HK-2 (cell line): Measurements from ENCODE around the gene RAB37.

Source experiments
- DNase-seq: peaks from one replicate; pipeline ENCODE4 v3.0.0-alpha.2; 2018; ENCODE audit not compliant: unreplicated experiment

The RAB37 gene

DNA sequence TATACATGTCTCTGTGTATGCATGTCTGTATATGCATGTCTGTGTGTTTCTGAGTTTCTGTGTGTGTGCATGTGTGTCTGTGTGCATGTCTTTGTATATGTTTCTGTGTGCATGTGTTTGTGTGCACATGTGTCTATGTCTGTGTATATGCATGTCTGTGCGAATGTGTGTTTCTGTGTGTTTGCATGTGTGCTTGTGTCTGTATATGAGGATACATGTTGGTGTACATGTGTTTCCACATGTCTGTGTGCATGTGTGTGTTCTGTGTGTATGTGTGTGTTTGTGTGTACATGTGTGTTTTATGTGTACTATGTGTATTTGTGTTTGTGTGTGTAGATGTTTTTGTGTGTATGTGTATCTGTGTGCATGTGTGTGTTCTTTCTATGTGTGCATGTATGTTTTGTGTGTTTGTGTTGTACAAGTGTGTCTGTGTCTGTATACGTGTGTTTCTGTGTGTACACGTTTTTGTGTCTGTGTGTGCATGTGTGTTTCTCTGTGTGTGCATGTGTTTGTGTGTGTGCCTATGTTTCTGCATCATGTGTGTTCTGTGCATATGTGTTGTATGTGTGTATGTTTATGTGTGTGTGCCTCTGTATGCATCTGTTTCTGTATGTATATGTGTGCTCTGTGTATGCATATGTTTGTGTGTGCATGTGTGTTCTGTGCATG, 8.9 kb upstream of the RAB37 start:
- DNase-seq: no peak

DNA sequence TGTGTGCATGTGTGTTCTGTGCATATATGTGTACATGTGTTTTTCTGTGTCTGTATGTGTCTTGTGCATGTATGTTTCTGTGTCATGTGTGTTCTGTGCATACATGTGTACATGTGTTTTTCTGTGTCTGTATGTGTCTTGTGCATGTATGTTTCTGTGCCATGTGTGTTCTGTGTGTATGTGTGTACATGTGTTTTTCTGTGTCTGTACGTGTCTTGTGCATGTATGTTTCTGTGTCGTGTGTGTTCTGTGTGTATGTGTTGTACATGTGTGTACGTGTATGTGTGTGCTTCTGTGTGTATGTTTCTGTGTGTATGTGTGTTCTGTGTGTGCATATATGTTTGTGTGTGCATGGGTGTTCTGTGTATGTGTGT, 8.4 kb upstream of the RAB37 start:
- no peak for DNase-seq

DNA sequence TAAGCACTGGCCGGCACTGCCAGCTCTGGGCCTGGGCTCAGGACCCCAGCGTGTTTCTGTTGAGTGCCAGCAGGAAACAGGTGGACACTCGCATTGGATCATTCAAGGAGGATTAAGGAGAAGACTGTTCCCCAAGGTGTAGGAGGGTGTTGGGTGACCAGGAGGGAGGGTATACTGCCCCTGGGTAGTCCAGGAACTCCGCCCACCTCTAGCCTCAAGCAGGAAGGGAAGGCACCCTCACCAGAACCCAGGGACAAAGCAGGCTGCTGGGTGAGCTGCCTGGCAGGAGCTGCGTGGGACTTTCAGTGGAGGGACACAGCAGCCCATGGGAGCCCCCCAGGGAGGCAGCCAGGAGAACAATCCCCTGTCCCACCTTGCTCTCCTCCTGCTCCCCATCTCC, 7.7 kb upstream of the RAB37 start:
- DNase-seq: no peak

DNA sequence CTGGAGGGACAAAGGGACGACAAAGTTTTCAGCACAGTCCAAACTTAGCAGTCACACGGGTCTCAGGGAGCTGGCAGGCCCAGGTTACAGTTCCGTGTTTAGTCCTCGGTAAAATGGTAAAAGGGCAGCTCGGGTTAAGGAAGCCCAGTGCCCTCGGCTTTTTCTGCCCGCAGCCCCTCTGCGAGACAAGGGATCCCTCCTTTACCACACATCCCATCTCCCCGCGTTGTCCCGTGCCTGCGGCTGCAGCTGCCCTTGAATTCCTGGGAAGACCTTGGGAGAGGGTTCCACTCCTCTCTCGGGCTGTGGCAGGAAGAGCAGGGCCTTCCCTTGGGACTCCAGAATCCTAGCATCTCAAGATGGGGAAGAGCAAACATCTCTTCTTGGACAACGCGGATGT, 7.2 kb upstream of the RAB37 start:
- DNase-seq: no peak

DNA sequence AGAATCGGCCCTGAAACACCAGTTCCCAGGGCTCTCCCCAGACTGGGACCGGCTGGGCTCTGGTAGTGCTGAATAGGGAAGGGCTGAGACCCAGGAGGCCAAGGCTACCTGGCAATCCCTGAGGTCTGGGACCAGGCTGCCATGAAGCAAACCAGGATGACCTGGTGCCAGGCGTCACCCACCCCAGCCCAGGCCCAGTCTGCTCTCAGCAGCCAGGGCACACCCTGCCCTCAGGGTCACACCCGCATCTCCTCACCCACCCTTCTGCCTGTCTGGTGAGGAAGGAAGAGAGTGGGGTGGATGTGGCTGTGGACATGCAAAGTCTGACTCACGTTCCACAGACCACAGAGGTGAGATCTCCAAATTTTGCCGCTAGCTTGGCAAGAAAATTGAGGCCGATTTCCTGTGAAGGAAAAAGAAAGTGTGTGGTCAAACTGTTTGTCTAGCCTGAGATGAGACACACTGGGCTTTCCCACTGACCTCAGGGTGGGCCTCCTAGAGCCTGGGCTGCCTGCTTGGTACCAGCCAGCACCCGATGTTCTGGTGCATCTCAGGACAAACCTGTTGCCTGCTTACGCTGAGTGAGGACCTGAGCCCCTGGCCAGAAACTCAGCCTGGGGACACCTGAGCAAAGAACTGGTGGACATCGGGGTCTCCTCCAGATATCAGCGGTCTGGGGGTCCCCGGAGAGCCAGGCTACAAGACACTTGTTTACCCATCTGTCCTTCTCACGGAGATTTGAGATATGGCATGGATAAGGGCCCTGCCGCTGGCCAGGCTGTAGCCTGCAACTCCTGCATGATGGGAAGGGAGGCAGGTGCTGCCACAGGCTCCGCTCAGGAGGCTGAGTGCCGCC, 6.3 kb upstream of the RAB37 start:
- DNase-seq: no peak

DNA sequence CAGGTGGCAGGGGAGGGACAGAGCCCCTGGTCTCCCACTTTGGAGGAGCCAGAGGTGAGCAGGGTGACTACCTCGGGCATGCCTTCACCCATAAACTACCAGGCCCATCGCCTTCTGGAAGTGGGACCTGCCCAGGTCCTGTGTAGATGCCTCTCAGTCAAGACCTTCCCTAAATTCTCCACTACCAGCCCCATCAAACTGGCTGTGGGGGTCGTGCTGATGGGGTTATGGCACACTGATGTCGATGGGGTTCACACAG, 5.8 kb upstream of the RAB37 start:
- DNase-seq: no peak

DNA sequence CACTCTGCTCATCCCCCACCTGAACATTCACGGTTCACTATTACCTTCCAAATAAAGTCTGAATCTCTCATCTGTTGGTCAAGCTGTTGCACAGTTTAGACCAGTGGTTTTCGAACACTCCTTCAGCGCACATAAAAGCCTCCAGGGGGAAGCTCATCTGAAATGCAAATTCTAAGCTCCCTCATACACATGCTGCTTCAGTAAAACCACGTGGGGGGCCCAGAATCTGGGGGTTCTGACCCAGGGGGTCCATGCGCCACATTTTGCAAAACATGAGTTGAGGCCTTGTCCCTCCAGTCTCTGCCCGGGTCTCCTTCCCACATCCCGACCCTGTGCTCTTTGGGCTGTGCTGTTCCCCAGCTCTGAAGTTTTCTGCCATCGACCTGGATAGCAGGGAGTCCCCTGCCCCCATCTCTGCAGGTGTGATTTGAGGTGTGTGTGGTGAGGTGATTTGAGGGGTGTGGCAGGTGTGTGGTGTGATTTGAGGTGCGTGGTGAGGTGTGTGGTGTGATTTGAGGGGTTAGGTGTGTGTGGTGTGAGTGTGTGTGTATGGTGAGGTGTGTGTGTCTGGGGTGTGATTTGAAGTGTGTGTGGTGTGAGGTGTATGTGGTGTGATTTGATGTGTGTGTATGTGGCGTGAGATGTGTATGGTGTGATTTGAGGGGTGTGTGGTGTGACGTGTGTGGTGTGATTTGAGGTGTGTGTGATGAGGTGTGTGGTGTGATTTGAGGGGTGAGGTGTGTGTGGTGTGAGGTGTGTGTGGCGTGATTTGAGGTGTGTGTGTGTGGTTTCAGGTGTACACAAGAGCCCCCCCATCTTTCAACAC, 4.8 kb upstream of the RAB37 start:
- DNase-seq: no peak

DNA sequence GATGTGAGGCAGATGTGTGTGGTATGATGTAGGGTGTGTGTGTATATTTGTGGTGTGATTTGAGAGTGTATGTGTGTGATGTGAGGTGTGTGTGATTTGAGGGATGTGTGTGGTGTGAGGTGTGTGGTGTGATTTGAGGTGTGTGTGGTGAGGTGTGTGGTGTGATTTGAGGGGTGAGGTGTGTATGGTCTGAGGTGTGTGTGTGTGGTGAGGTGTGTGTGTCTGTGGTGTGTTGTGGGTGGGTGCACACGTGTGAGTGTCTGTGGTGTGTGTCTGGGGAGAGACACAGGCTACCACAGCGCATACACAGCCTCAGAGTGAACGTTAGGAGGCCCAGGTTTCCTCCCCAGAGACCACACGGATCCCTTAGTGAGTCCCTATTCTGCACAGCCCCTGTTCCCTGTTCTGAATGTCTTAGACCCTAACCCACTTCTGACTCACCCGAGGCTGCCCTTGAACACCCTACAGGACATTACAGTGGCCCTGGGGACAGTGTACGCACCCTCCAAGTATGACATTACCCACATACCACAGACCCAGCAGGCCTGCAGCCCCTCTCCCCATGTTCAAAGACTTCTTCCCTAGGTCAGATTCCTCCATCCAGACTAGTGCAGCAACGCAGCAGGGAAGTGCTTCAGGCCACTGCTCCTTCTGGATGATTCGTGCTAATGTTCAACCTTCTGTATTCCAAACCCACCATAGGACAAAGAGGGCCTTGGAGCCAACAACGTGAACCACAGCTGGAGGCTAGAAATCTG, 3.5 kb upstream of the RAB37 start:
- DNase-seq: no peak

DNA sequence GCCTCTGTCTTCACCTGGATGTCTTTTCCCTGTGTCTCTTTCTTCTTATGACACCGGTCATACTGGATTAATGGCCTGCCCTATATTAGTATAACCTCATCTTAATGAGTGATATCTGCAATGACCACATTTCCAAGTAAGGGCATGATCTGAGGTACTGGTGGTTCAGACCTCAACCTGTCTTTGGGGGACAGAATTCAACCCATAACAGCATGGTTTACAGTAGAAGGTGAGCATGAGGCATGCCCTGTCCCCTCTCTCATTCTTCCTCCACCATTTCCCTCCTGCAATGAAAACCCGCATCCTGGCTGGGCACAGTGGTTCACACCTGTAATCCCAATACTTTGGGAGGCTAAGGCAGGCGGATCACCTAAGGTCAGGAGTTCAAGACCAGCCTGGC, 2.8 kb upstream of the RAB37 start:
- DNase-seq: no peak

DNA sequence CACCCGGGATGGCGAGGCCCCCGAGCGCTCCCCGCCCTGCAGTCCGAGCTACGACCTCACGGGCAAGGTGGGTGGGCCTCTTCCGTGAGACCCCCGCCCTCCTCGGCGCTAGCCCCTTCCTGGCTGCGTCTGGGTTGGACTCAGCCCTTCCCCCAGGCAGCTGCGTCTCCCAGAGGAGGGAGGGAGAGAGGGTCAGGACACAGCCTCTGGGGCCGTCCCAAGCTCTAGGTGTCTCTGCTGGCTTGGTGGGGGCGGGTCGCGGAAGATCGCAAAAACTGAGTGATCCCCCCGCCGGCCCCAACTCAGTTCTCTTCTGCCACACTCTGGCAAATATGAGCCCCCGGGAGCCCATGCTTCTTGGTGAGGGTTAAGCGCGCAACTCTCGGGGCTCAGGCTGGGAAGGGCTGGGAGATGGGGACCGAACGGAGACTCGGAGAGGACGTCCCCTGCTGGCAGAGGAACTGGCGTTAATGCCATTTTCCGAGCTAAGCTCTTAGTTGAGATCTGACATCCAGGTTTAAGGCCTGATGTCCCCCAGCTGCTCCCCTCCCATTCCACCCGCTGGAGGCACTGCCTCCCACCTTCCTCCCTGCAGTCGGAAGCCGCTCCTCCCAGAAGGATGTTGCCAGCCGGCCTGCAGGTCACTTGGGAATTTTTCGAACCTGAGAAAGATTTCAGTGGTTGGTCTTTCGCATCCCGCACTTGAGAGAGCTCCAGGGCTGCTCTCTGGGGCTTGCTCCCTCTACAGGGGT, 419 bp downstream of the RAB37 start:
- no peak for DNase-seq

DNA sequence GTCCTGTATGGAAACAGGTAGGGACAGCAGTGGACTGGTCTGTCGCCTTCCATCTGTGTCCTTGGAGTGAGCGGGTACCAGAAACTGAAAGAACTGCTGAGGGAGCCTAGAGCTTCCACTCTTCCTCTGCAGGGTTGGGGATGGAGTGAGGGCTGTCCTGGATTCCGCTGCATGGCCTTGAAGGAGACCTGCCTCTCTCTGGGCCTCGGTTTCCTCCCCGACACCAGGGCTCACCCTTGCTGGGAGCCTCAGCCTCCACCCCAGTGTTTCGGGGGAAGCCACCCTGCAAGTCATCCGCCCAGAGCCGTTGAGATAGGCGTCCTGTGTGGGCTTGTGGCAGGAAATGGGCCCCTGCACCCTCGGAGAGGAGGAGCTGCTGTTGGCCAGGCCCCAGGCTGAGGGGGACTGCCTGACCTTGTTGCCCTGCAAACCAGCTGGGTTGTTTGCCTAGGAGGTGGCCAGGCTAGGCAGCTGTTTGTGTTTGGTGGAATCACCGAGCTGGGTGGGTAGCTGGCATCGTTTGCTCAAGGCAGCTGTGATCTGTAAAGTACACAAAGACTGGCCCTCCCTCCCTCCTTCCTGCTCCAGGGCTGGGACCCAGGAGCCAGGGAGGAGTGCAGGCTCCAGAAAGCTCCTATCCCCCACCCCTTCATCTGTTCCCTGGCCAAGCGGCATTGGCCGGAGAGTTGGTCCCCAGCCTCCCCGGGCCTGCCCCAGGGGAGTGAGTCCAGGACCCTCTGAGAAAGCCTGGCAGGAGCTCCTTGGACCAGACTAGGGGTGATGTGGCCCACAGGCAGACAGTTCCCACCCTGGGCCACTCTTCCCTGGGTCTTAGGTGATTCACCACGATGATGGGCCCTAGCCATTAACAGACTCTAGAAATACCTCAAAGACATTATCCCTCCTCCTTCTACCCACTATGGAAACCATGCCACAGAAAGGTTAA, 1.3 kb downstream of the RAB37 start:
- no peak for DNase-seq

DNA sequence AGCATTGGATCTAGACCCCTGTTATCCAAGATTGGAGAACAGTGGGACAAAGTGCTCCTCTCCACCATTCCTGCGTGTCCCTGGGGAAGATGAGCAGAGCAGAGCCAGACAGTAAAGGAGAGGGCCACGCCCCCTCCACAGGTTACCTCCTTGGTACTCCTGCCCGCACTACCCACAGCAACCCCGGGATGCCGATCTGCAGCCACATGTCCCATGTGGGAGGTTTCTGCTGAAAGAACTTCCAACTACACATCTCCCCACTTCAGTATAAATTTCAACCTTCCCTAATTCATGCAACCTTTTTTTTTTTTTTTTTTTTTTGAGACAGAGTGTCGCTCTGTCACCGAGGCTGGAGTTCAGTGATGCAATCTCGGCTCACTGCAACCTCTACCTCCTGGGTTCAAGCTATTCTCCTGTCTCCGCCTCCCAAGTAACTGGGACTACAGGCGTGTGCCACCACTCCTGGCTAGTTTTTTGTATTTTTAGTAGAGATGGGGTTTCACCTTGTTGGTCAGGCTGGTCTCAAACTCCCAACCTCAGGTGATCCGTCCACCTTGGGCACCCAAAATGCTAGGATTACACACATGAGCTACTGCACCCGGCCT, 2.3 kb downstream of the RAB37 start:
- DNase-seq: no peak

DNA sequence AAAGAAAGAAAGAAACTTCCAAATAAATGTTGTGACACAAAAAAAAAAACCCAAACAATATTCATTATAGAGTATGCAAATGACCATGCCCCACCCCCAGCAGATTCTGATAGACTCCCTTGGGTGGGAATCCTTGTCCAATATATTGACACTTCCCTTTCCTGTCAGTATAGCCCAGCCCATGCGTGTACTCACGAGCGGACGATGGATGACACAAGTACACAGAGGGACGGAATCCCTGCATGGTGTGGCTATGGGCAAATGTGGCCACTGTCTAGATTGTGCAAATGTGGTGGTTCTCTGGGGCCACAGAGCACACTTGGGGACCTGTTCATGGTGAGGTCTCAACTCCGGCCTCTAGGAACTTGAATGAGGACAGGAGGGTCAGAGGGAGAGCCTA, 3.1 kb downstream of the RAB37 start:
- DNase-seq: no peak

DNA sequence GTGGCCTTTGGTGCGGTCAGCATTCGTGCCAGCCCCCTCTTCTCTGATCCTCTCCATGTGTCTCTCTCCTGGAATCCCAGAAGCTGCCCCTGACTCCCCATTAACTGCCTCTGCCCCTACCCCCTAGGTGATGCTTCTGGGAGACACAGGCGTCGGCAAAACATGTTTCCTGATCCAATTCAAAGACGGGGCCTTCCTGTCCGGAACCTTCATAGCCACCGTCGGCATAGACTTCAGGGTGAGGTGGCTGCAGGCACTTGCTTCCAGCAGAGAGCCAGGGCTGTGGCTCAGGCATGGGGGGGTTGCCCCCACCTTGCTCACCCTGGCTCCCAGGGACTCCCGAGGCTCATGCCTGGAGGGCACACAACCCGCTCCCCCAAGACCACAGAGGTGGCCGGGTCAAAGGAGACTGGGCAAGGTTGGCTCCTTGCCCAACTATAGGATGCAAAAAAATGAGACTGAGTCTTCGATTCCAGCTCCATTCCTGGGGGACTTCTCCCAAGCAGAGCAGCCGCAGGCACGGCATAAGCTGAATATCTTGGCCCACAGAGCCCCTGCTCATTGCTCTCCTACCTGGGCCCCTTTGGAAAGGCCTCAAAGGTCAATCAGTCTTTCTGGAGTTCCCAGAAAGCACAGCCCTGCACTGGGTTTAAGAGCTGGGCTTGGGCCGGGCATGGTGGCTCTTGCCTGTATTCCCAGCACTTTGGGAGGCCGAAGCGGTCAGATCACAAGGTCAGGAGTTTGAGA, 3.8 kb downstream of the RAB37 start:
- DNase-seq: no peak

DNA sequence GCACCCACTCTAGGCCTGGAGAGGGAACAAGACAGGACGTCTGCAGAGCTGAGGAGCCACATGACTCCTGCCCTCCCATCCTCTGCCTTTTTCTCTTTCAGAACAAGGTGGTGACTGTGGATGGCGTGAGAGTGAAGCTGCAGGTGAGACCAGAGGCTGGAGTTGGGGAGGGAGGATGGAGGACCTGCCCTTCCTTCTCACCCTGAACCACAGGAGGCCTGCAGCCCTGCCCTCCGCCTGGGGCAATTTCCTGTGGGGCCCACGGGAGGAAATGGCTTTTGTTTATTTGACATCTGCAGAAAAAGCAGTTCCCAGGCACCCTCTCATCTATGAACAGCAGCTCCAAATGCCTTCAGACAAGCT, 5.1 kb downstream of the RAB37 start:
- DNase-seq: no peak

DNA sequence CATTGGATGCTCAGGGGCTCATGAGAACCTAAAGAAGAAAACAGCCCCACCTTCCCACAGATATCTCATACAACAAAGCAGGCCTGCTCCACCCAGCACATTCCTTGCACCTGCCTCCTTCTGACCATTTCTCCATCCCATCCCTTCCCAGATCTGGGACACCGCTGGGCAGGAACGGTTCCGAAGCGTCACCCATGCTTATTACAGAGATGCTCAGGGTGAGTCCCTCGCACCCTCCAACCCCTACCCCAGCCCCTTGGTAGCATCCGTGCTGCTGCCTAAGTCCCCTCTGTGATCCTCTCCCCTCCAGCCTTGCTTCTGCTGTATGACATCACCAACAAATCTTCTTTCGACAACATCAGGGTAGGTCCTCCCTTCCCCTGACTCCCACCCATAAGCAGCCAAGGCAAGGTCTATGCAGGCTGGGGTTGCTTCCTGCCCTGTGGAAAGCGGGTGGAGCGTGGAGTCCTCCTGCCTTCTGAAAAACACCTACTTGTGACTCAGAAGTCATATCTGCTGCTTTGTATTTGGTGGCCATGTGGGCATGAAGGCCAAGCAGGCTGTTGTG, 6.0 kb downstream of the RAB37 start:
- no peak for DNase-seq

DNA sequence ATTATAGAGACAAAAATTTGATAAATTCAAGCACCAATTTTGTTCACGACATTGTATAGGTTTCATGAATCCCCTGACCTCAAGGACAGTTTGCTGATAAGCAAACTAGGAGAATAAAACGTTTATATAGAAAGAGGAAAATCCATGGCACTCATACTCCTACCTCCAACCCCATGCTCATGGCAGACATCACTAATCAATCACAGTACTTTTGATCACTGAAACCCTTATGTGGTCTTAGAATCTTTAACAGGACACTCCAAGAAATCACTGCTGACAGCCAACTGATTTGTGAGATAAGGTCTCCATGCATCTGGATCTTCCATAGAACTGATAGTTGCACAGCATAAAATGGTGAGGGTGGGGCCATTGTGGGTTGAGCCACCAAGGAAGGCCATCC, 6.7 kb downstream of the RAB37 start:
- DNase-seq: no peak

DNA sequence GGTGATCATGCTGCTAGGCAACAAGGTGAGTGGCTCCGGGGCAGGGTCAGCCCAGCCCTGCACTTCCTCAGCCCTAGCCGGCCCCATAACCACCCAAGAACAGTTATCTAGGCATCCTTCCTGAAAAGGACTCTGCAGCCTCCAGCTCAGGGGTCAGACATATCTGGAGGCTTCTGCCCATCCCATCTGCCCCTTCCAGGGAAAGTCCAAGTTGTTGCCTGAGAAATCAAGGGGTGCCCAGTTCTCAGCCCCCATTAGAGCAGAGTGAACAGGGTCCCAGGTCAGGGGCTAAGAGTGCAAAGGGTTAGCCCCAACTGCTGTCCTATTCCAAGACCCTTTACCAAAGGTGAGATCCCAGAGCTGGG, 7.3 kb downstream of the RAB37 start:
- no peak for DNase-seq
